Mesodermal cell (in vitro differentiated cells): ENCODE measurements around the gene ZSWIM4.

ENCODE experiments used
- H3K27ac ChIP-seq: 2 replicates; pipeline ENCODE4 v1.7.0; 2013; ENCODE audit warnings: mild to moderate bottlenecking, low read depth, low read length, moderate library complexity; ENCODE audit not compliant: severe bottlenecking
- H3K36me3 ChIP-seq: 2 replicates; pipeline ENCODE4 v1.7.1; 2013; ENCODE audit warnings: mild to moderate bottlenecking, low read length, moderate library complexity; ENCODE audit not compliant: control insufficient read depth, insufficient read depth
- H3K4me1 ChIP-seq: one replicate; pipeline ENCODE4 v1.7.1; 2013; ENCODE audit warnings: mild to moderate bottlenecking, low read length; ENCODE audit not compliant: insufficient read depth, control insufficient read depth, poor library complexity, severe bottlenecking
- H3K4me3 ChIP-seq: 2 replicates; pipeline ENCODE4 v1.7.0; 2013; ENCODE audit warnings: low read length, control low read depth, mild to moderate bottlenecking; ENCODE audit not compliant: insufficient read depth, poor library complexity, severe bottlenecking; ENCODE audit errors: extremely low read depth
- H3K9me3 ChIP-seq: 2 replicates; pipeline ENCODE4 v1.7.1; 2013; ENCODE audit warnings: mild to moderate bottlenecking, low read length, moderate library complexity; ENCODE audit not compliant: control insufficient read depth
- WGBS, 2 experiments: methylation state at CpG; one replicate each; pipeline ENCODE4 v1.1.5; 2013; ENCODE audit warnings: missing lambda C conversion rate in 2 of 2; ENCODE audit not compliant: insufficient coverage in 2 of 2; 5-methylcytosine and 5-hydroxymethylcytosine counted together

Gene ZSWIM4

DNA sequence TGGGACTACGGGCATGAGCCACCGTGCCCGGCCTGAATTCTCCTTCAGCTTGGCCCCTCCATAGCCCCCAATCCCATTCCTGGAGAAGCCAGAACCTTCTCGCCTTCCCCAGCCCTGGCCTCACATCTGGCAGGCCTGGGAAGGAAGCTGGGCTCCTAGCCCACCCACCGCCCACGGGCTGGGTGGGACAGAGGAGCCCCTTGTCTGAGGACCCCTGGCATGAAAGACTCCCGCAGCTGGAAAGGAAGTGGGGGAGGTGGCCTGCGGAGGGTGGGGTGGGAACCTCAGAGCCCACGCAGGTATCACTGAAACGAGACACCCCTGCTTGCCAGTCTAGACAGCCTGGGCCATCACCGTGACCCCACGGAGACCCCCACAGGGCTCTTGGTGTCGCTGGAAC is 74.0 kb downstream of the ZSWIM4 start:
- Histone ChIP-seq H3K36me3 (peaks cover 2% of the 10 kb centered on the region), H3K27ac (no peak overlapping the region), H3K9me3 (no peaks in the 10 kb centered on the region), H3K4me3 (no peak overlapping the region), H3K4me1 (peaks cover 23% of the 10 kb centered on the region)
- 83 to 84% methylated on average over 7 to 12 of the region's 13 CpGs for WGBS, 2 experiments

DNA sequence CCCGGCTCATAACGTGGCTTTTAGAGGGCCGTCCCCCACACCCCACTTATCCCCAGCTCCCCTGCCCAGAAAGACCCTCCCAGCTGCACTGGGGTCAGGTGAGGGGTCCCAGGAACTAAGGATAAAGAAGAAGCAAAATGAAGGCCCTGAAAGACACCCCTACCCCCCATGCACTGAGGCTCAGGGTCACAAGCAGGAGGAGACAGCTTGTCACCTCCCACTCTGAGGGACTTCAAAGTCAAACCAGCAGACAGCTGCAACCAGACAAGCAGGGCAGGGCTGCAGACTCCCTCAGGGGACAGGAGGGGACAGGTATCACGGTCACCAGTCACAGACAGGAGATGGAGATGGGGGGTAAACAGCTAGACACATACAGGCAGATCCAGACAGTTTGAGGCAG is 75.6 kb downstream of the ZSWIM4 start:
- Histone ChIP-seq H3K4me1 (peaks cover 22% of the 10 kb centered on the region), H3K9me3 (no peaks in the 10 kb centered on the region), H3K4me3 (no peak overlapping the region), H3K27ac (no peak overlapping the region), H3K36me3 (peaks cover 2% of the 10 kb centered on the region)
- 89 to 92% methylated on average over 2 to 3 of the region's 4 CpGs for WGBS, 2 experiments

DNA sequence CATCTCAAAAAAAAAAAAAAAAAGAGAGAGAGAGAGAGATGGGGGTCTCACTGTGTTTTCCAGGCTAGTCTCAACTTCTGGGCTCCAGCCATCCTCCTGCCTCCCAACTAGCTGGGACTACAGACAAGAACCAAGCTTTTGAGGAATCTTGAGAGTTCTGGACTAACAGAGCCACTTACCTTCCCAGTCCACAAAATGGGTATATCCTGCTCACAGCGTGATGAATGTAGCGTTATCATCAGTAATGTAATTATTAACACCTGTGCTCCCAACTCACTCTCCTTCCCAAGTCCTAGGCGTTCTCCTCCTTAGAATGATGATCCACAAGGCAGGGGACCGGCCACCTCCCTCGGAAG is 77.1 kb downstream of the ZSWIM4 start:
- peaks cover 16% of the 10 kb centered on the region for H3K4me1 ChIP-seq
- H3K4me3 ChIP-seq = peak overlapping the region; percentile 30
- WGBS, 2 experiments = 47% methylated on average over 4 of the region's 5 CpGs; no CpG with 5 or more reads in 1 of the 2 experiments

DNA sequence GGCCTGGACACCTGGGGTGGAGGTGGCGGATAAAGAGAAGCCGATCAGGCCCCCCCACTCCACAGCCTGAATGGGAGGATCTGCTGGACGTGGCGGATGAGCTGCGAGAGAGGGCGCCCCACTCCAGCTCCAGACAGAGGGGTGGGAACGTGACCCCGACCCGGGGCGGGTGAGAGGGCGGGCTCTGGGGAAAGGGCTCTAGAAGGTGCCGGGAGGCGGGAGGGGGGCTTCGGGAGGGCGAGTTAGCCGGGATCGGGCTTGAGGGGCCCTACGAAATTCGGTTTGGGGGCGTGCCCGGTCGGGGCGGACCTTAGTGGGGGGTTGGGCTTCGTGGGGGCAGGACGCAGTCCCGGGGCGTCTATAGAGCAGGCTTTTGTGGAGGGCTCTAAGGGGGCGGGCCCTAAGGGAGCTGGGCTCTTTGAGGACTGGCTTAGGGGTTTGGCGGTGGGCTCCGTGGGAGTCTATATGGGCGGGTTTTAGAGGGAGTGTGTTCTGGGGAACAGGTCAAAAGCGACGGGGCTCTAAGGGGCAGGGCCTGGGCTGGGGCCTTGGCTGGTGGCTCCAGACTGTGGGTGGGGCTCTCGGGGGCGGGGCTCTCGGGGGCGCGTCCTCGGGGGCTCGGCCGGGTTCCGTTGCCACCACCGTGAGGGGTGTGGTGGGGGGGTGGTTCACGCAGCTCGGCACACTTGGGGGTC is 77.6 kb downstream of the ZSWIM4 start:
- no peak overlapping the region for H3K27ac ChIP-seq
- peak overlapping the region; percentile 30 for H3K4me3 ChIP-seq
- peaks cover 2% of the 10 kb centered on the region for H3K36me3 ChIP-seq
- H3K9me3 ChIP-seq = no peaks in the 10 kb centered on the region
- 1 to 7% methylated on average over 18 to 29 of the region's 45 CpGs for WGBS, 2 experiments
- peaks cover 16% of the 10 kb centered on the region for H3K4me1 ChIP-seq

More for the DNA sequence above, 77.1 kb downstream of the ZSWIM4 start:
- no peak overlapping the region for H3K27ac ChIP-seq
- H3K9me3 ChIP-seq = no peaks in the 10 kb centered on the region
- H3K36me3 ChIP-seq = peaks cover 2% of the 10 kb centered on the region

DNA sequence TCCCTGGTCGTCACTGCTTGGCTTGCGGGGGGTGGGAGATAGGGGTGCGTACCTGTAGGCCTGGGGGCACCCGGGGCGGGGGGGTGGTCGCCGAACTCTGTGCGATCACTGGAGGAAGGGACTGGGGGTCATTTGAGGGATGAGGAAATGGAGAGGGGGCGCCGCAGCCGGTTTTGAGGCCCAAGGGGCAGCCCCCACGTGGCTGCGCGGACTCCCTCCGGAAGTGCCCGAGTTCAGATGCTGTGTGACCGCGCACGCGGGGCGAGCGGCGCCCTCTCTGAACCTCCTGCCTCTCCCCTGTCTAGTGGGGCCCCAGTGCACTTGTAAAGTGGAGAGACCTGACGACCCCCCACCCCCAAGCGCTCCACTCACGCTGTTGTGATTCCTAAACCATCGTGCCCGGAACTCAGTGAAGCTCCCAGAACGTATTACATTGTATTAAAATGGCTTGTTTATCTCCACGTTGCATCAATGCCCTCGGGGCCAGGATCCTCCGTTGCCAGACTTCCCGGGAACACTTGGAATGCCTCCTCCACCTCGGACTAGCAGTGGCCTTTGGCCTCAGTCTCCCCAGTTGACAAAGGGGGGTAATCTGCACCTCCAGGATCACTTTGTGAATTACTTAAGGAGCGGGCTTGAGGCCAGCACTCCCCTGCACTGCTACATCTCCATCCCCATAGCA is 78.7 kb downstream of the ZSWIM4 start:
- Histone ChIP-seq H3K4me1 (peaks cover 16% of the 10 kb centered on the region), H3K9me3 (no peaks in the 10 kb centered on the region), H3K27ac (no peak overlapping the region), H3K4me3 (no peak overlapping the region), H3K36me3 (peaks cover 2% of the 10 kb centered on the region)
- 65 to 70% methylated on average over 21 to 25 of the region's 35 CpGs for WGBS, 2 experiments

DNA sequence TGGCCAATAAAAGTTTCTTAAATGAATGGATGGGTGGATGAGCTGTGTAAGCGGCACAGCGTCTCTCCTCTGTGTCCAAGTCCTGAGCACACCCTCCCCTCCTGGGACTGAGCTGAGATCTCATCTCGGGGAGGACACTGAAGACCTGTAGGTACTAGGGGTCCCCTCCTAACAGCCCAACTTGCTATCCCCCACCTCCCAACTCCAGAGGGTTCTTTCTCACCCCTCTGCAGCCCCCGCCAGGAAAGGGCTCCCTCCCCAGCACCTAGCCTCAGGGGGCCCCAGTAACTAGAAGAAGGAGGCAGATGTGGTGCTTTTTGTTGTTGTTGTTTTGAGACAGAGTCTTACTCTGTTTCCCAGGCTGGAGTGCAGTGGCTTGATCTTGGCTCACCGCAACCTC is 80.6 kb downstream of the ZSWIM4 start:
- Histone ChIP-seq H3K27ac (no peak overlapping the region), H3K9me3 (no peaks in the 10 kb centered on the region), H3K36me3 (no peaks in the 10 kb centered on the region), H3K4me1 (peaks cover 21% of the 10 kb centered on the region), H3K4me3 (no peak overlapping the region)
- WGBS, 2 experiments = 83 to 90% methylated on average over 1 to 2 of the region's 5 CpGs

DNA sequence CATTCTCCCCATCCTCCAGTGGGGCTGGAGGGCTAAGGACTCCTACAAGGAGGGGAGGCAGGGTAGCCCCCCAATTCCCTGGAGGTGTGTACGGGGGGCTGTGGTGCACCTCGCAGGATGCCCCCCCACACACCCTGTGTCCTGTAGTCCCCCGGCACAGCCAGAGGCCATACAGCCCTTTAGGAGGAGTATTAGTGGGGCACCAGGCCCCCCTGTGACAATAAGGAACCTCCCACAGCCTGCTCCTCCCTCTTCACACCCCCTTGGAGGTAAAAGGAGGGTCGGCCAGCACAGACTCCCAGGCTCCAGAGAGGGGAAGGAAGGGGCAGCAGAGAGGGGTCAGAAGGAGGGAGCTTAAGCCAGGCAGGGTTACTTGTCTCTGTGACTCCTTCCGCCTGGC is 81.6 kb downstream of the ZSWIM4 start, which contains the start of gene NANOS3:
Gene NANOS3 (plus strand): TSS at position 301 of the 400 bp plus-strand sequence. CDS start 115 bp downstream, outside the sequence.
- Histone ChIP-seq H3K4me3 (no peak within 1 kb of the TSS), H3K9me3 (no peaks in the 10 kb centered on the region), H3K4me1 (peaks cover 22% of the 10 kb centered on the region), H3K27ac (no peak within 1 kb of the TSS), H3K36me3 (no peaks in the 10 kb centered on the region)
- 43 to 55% methylated on average over 2 to 3 of the region's 5 CpGs for WGBS, 2 experiments

DNA sequence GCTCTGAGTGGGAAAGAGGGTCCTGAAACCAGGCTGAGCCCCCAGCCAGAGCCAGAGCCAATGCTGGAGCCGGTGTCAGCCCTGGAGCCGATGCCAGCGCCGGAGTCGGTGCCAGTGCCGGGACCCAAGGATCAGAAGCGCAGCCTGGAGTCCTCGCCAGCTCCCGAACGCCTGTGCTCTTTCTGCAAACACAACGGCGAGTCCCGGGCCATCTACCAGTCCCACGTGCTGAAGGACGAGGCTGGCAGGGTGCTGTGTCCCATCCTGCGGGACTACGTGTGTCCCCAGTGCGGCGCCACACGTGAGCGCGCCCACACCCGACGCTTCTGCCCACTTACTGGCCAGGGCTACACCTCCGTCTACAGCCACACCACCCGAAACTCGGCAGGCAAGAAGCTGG is 82.1 kb downstream of the ZSWIM4 start:
- WGBS, 2 experiments = 88 to 91% methylated on average over 18 to 27 of the region's 27 CpGs
- Histone ChIP-seq H3K4me1 (peaks cover 22% of the 10 kb centered on the region), H3K4me3 (no peak overlapping the region), H3K27ac (no peak overlapping the region), H3K36me3 (no peaks in the 10 kb centered on the region), H3K9me3 (no peaks in the 10 kb centered on the region)

DNA sequence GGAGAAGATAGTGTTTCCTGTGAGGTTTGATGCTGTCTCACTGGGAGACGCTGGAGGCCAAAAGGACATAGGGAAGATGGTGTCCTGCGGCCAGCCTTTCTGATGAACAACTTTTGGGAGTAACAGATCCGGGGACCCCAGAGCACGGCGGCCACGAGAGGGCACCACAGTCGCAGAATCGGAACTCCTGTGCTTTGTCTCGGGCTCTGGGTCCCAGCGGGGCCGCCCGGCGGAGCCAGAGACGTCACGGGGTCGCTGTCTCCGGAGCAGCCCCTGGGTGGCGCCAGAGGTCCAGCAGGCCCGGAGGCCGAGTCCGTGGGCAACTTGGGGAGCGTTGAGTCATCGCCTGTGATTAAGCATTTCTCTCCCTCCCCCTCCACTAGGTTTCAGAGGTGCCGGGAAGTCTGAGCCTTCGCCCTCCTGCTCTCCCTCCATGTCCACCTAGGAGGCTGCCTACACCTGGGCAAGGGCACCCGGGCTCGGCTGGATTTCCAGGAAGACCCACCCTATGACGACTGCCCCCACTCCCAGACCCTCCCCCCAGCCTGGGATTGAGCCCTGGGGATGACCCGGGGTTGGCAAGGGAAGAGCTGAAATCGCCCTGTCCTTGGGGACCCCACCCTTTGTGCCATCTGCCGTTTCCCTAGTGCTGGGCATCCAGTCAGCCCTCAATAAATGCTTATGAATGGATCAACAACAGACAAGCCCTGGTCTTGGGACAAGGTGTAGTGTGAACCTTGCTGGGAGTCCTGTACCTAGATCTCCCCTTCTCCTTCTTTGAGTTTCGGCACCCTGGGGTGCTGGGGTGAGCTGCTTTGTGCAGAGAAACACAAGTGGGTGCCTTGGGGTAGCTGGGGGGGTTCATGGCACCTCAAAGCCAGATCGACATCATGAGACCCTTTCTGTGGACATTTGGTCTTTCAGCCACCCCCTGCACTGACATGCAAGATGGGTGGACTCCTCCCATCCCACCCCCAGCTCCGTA is 85.1 kb downstream of the ZSWIM4 start:
- peaks cover 16% of the 10 kb centered on the region for H3K4me1 ChIP-seq
- H3K9me3 ChIP-seq = no peaks in the 10 kb centered on the region
- 6 to 8% methylated on average over 29 to 31 of the region's 34 CpGs for WGBS, 2 experiments
- peak overlapping the region; percentile 11 for H3K4me3 ChIP-seq
- no peaks in the 10 kb centered on the region for H3K36me3 ChIP-seq
- H3K27ac ChIP-seq = peak overlapping the region; percentile 73

DNA sequence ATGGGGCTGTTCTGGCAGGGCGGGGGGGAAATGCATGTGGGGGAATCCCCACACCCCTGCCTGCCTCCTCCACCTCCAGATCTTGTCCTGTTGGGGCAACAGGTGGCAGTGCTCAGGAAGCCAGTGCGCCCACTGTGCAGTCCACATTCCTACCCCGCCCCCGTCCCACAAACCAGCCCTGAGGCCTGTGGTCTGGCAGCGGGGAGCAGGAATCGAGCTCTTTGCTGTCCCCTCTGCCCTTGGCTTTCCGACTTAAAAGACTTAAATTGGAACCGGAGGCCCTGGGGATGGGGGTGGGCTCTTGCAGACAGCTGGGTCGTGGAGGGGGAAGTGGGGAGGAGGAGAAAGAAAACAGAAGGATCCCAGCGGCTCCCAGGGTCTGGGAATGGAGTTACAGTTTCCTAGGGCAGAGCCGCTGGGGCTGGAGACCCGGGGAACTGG is 86.0 kb downstream of the ZSWIM4 start:
- H3K9me3 ChIP-seq = no peaks in the 10 kb centered on the region
- peak overlapping the region; percentile 77 for H3K27ac ChIP-seq
- H3K36me3 ChIP-seq = no peaks in the 10 kb centered on the region
- H3K4me1 ChIP-seq = peaks cover 16% of the 10 kb centered on the region
- H3K4me3 ChIP-seq = no peak overlapping the region
- WGBS, 2 experiments = 6 to 23% methylated on average over 7 to 8 of the region's 12 CpGs
